Measurements from ENCODE around the gene CTNNA1.

Gene CTNNA1

GRCh38 chr5:138876811-138877210 is 123.6 kb downstream of the CTNNA1 start:
- no peak for TF ChIP-seq CTCF (IDR thresholded peaks at IDR 0.05; ENCODE audit: borderline replicate concordance, control extremely low read depth, extremely low read depth, insufficient read depth, missing control alignments)
- in situ Hi-C loops (cut with MboI; ENCODE audit: low sequenced_read_pairs, unreplicated experiment) = no loop called here
- no peak for DNase-seq (ENCODE audit: low spot score)

GRCh38 chr5:138878437-138879235 is 125.4 kb downstream of the CTNNA1 start:
- in situ Hi-C loops (cut with MboI; ENCODE audit: low sequenced_read_pairs, unreplicated experiment) = no loop called here
- no peak for DNase-seq (ENCODE audit: low spot score)
- no peak for TF ChIP-seq CTCF (IDR thresholded peaks at IDR 0.05; ENCODE audit: borderline replicate concordance, control extremely low read depth, extremely low read depth, insufficient read depth, missing control alignments)

GRCh38 chr5:138883211-138883610 is 130.0 kb downstream of the CTNNA1 start:
- in situ Hi-C loops (cut with MboI; ENCODE audit: low sequenced_read_pairs, unreplicated experiment) = no loop called here
- TF ChIP-seq CTCF (IDR thresholded peaks at IDR 0.05; ENCODE audit: borderline replicate concordance, control extremely low read depth, extremely low read depth, insufficient read depth, missing control alignments) = no peak
- DNase-seq (ENCODE audit: low spot score) = no peak

- TF ChIP-seq CTCF (IDR thresholded peaks at IDR 0.05; ENCODE audit: borderline replicate concordance, control extremely low read depth, extremely low read depth, insufficient read depth, missing control alignments) = no peak
- in situ Hi-C loops (cut with MboI; ENCODE audit: low sequenced_read_pairs, unreplicated experiment) = no loop called here
- DNase-seq (ENCODE audit: low spot score) = no peak
Measured at GRCh38 chr5:138884094-138884493, 130.9 kb downstream of the CTNNA1 start.

- no peak for DNase-seq (ENCODE audit: low spot score)
- no peak for TF ChIP-seq CTCF (IDR thresholded peaks at IDR 0.05; ENCODE audit: borderline replicate concordance, control extremely low read depth, extremely low read depth, insufficient read depth, missing control alignments)
- in situ Hi-C loops (cut with MboI; ENCODE audit: low sequenced_read_pairs, unreplicated experiment) = no loop called here
Measured at GRCh38 chr5:138884554-138884953, 131.3 kb downstream of the CTNNA1 start.

GRCh38 chr5:138889994-138890393 is 136.8 kb downstream of the CTNNA1 start:
- no peak for TF ChIP-seq CTCF (IDR thresholded peaks at IDR 0.05; ENCODE audit: borderline replicate concordance, control extremely low read depth, extremely low read depth, insufficient read depth, missing control alignments)
- no peak for DNase-seq (ENCODE audit: low spot score)
- in situ Hi-C loops (cut with MboI; ENCODE audit: low sequenced_read_pairs, unreplicated experiment) = no loop called here

Data from GM13976 (cell line).